Stimulated activated CD4-positive, alpha-beta T cell treated with anti-CD3 and anti-CD28 coated beads, Interleukin-2, amount 100 ng/mL, for 48 hours (primary cell): ENCODE data around the gene RBM12.

Experiments
- DNase-seq, 2 donors: peaks; one replicate each; pipeline ENCODE4 v3.0.0-alpha.2; 2020

RBM12 gene

GRCh38 chr20:35652641-35653429, 11.9 kb downstream of the RBM12 start:
- no peak for DNase-seq

GRCh38 chr20:35651958-35652357, 12.7 kb downstream of the RBM12 start:
- no peak for DNase-seq

GRCh38 chr20:35650632-35651031, 14.1 kb downstream of the RBM12 start:
- no peak for DNase-seq

- DNase-seq, result no peak
Measured at GRCh38 chr20:35648836-35649235, 15.9 kb downstream of the RBM12 start.

- DNase-seq, result no peak
Measured at GRCh38 chr20:35644806-35645205, 19.9 kb downstream of the RBM12 start.

GRCh38 chr20:35643045-35643444, 21.7 kb downstream of the RBM12 start:
- no peak for DNase-seq

GRCh38 chr20:35641743-35642142, 23.0 kb downstream of the RBM12 start:
- DNase-seq, result no peak

GRCh38 chr20:35640724-35641123, 24.0 kb downstream of the RBM12 start:
- no peak for DNase-seq

GRCh38 chr20:35638751-35639150, 25.9 kb downstream of the RBM12 start:
- DNase-seq, result no peak

- DNase-seq, result no peak
Measured at GRCh38 chr20:35637276-35637675, 27.4 kb downstream of the RBM12 start.

- DNase-seq, result no peak
Measured at GRCh38 chr20:35636095-35636494, 28.6 kb downstream of the RBM12 start.

GRCh38 chr20:35635652-35636051, 29.0 kb downstream of the RBM12 start:
- DNase-seq, result no peak

GRCh38 chr20:35632539-35633115, 32.1 kb downstream of the RBM12 start:
- DNase-seq, result no peak

GRCh38 chr20:35630636-35631035, 34.1 kb downstream of the RBM12 start:
- DNase-seq, result no peak

- no peak for DNase-seq
Measured at GRCh38 chr20:35629427-35630145, 35.1 kb downstream of the RBM12 start.

- DNase-seq, result no peak
Measured at GRCh38 chr20:35627121-35627520, 37.6 kb downstream of the RBM12 start.

- DNase-seq, result no peak
Measured at GRCh38 chr20:35626386-35627001, 38.2 kb downstream of the RBM12 start.

- no peak for DNase-seq
Measured at GRCh38 chr20:35625584-35626385, 38.9 kb downstream of the RBM12 start.

- DNase-seq, result no peak
Measured at GRCh38 chr20:35621560-35621946, 43.1 kb downstream of the RBM12 start.

- DNase-seq, result no peak
Measured at GRCh38 chr20:35620818-35621559, 43.7 kb downstream of the RBM12 start.

- DNase-seq, result peak; percentile 73 to 76
Measured at GRCh38 chr20:35619196-35620095, 45.3 kb downstream of the RBM12 start.
